ENCODE measurements around the gene GTPBP2. TPM values are rescaled to one million over a fixed set of nuclear protein-coding genes. Genes with fewer than 3 reads are reported as not detected.

GTPBP2 gene
- total and polyA plus RNA-seq, 10 of the 15 experiments (the other 5 are each of a cell fraction or from before 2014, with no cell fraction given) = 5.9 to 63.4 (median 39.8) TPM

- TF ChIP-seq PRDM15 (CRISPR knock-in tag; IDR thresholded peaks at IDR 0.05) (no peak), EZH2 (IDR thresholded peaks at IDR 0.05; ENCODE audit: borderline replicate concordance, control insufficient read depth, low read depth, low read length) (no peak), NRF1 (conservative IDR thresholded peaks at IDR 0.05; ENCODE audit: low read depth, low read length) (no peak), CEBPB (IDR thresholded peaks at IDR 0.05; ENCODE audit: borderline replicate concordance in 1 of 2, low read depth in 2 of 2, low read length in 2 of 2) (no peak), POLR2A (IDR thresholded peaks at IDR 0.05; ENCODE audit: low read depth, low read length) (peak; percentile 69; the same call in 1 of the 2 replicates), SP1 (IDR thresholded peaks at IDR 0.05; ENCODE audit: low read depth, low read length) (no peak), RUNX3 (IDR thresholded peaks at IDR 0.05; ENCODE audit: low read length) (0 out of 2 replicates have a peak, but pooled peaks have one; percentile 19), GABPA (IDR thresholded peaks at IDR 0.05; ENCODE audit: low read depth) (no peak), CEBPZ (IDR thresholded peaks at IDR 0.05; ENCODE audit: low read depth, low read length) (no peak), RELA (IDR thresholded peaks at IDR 0.05; ENCODE audit: borderline replicate concordance, partially characterized antibody) (no peak), ASH2L (IDR thresholded peaks at IDR 0.05; ENCODE audit: borderline replicate concordance, low read depth) (no peak), POLR2AphosphoS2 (IDR thresholded peaks at IDR 0.05; ENCODE audit: low read depth, low read length) (peak; percentile 20), SMC3 (IDR thresholded peaks at IDR 0.05; ENCODE audit: borderline replicate concordance, low read length) (peak; percentile 39; the same call in 1 of the 2 replicates), TBL1XR1 (IDR thresholded peaks at IDR 0.05; ENCODE audit: low read depth, low read length) (no peak), RAD21 (IDR thresholded peaks at IDR 0.05; ENCODE audit: insufficient read depth, low read depth, low read length) (no peak), MEF2A (IDR thresholded peaks at IDR 0.05; ENCODE audit: insufficient read depth, low read depth, low read length) (no peak), IKZF1 (conservative IDR thresholded peaks at IDR 0.05) (0 out of 2 replicates have a peak, but pooled peaks have one; percentile 11), ZNF217 (IDR thresholded peaks at IDR 0.05) (no peak), CHD1 (IDR thresholded peaks at IDR 0.05; ENCODE audit: low read depth, low read length) (no peak), HDAC6 (IDR thresholded peaks at IDR 0.05; ENCODE audit: unreplicated experiment) (no peak), RAD51 (IDR thresholded peaks at IDR 0.05) (no peak), MTA3 (IDR thresholded peaks at IDR 0.05; ENCODE audit: borderline replicate concordance, low read length) (0 out of 2 replicates have a peak, but pooled peaks have one; percentile 45), PBX3 (IDR thresholded peaks at IDR 0.05; ENCODE audit: insufficient replicate concordance, low read depth, low read length) (no peak)
These were observed 39.3 kb upstream of the GTPBP2 start (continued) for GRCh38 chr6:43668151-43669028.

All from GM12878 (cell line).